Neural cell (in vitro differentiated cells): ENCODE data around the gene GAGE12F. TPM values are rescaled to one million over a fixed set of nuclear protein-coding genes. Genes with fewer than 3 reads are reported as not detected.
"Not testable (repeated sequence)": the region's sequence is repeated elsewhere in the genome, so short reads cannot be mapped to it uniquely, and the experiment has no call there.

Experiments used
- H2AFZ ChIP-seq: fragments of 200-600, 300-800 bp; sonication (generic), shearing (Covaris generic); 2 replicates; pipeline ENCODE4 v1.6.0; 2014; ENCODE audit warnings: low read depth, mild to moderate bottlenecking, antibody characterized with exemption, low read length, moderate library complexity
- H3F3A ChIP-seq: fragments of 200-600 bp; shearing (Covaris generic); 2 replicates; pipeline ENCODE4 v1.6.1; 2016; ENCODE audit warnings: mild to moderate bottlenecking, moderate library complexity, mixed read lengths, antibody characterized with exemption, low read length; ENCODE audit not compliant: insufficient read depth, poor library complexity, severe bottlenecking
- H3K27ac ChIP-seq: fragments of 200-600, 300-800 bp; sonication (generic), shearing (Covaris generic); 2 replicates; pipeline ENCODE4 v1.5.1; 2014; ENCODE audit warnings: mild to moderate bottlenecking, low read length, moderate library complexity
- H3K27me3 ChIP-seq: fragments of 300-800, 200-600 bp; sonication (generic), shearing (Covaris generic); 2 replicates; pipeline ENCODE4 v1.6.0; 2014; ENCODE audit warnings: mild to moderate bottlenecking, low read depth, low read length, moderate library complexity; ENCODE audit not compliant: insufficient read depth
- H3K36me3 ChIP-seq: fragments of 300-800, 200-600 bp; sonication (generic), shearing (Covaris generic); 2 replicates; pipeline ENCODE4 v1.5.1; 2014; ENCODE audit warnings: mild to moderate bottlenecking, antibody characterized with exemption, low read length, moderate library complexity; ENCODE audit not compliant: insufficient read depth
- H3K4me2 ChIP-seq: fragments of 300-800, 200-600 bp; sonication (generic), shearing (Covaris generic); 2 replicates; pipeline ENCODE4 v1.6.0; 2014; ENCODE audit warnings: mild to moderate bottlenecking, low read length
- H3K4me3 ChIP-seq: fragments of 300-800, 200-600 bp; sonication (generic), shearing (Covaris generic); 2 replicates; pipeline ENCODE4 v1.5.1; 2014; ENCODE audit warnings: mild to moderate bottlenecking, low read length, moderate library complexity
- H3K79me2 ChIP-seq: fragments of 200-600 bp; shearing (Covaris generic); replicated peaks from 2 replicates; pipeline ENCODE4 v1.6.0; 2014; ENCODE audit warnings: mild to moderate bottlenecking, low read length, moderate library complexity; ENCODE audit not compliant: insufficient read depth
- H3K9ac ChIP-seq: fragments of 300-800, 200-600 bp; sonication (generic), shearing (Covaris generic); 2 replicates; pipeline ENCODE4 v1.6.1; 2016; ENCODE audit warnings: mild to moderate bottlenecking, low read length, mixed read lengths
- H3K9me2 ChIP-seq: fragments of 200-600 bp; shearing (Covaris generic); 2 replicates; pipeline ENCODE4 v1.6.1; 2016; ENCODE audit warnings: mild to moderate bottlenecking, low read length, mixed read lengths; ENCODE audit not compliant: insufficient read depth
- H3K9me3 ChIP-seq: fragments of 200-600, 300-800 bp; sonication (generic), shearing (Covaris generic); 2 replicates; pipeline ENCODE4 v1.6.1; 2016; ENCODE audit warnings: mild to moderate bottlenecking, mixed run types, low read length, moderate library complexity, mixed read lengths
- H4K20me1 ChIP-seq: fragments of 200-600 bp; shearing (Covaris generic); 2 replicates; pipeline ENCODE4 v1.6.1; 2016; ENCODE audit warnings: mild to moderate bottlenecking, mixed run types; ENCODE audit not compliant: insufficient read depth
- MXI1 ChIP-seq: fragments of 450-650 bp; conservative IDR thresholded peaks from 2 replicates; pipeline ENCODE4 v1.6.1; 2014; ENCODE audit warnings: antibody characterized with exemption, mild to moderate bottlenecking; ENCODE audit not compliant: poor library complexity, severe bottlenecking
- POLR2AphosphoS5 ChIP-seq: IDR thresholded peaks from 2 replicates; pipeline ENCODE4 v1.6.1; 2012
- RAD21 ChIP-seq: fragments of 450-650 bp; conservative IDR thresholded peaks from 2 replicates; pipeline ENCODE4 v1.6.1; 2014; ENCODE audit warnings: antibody characterized with exemption, mild to moderate bottlenecking, moderate library complexity
- TAF1 ChIP-seq: IDR thresholded peaks from 2 replicates; pipeline ENCODE4 v1.6.1; 2012; ENCODE audit warnings: low read depth
- polyA plus RNA-seq: library from polyadenylated mRNA; depleted of rRNA; stranded (reverse); fragments of >200 nt; gene quantifications from 2 replicates; pipeline ENCODE4 v1.2.3, GENCODE V29; 2014
- TF ChIP-seq, protein P1 (sequence below): IDR thresholded peaks from 2 replicates; pipeline ENCODE4 v1.6.1; 2012; ENCODE audit warnings: borderline replicate concordance

Gene GAGE12F
- polyA plus RNA-seq, 1 donor from 2014 or later, result not detected

DNA sequence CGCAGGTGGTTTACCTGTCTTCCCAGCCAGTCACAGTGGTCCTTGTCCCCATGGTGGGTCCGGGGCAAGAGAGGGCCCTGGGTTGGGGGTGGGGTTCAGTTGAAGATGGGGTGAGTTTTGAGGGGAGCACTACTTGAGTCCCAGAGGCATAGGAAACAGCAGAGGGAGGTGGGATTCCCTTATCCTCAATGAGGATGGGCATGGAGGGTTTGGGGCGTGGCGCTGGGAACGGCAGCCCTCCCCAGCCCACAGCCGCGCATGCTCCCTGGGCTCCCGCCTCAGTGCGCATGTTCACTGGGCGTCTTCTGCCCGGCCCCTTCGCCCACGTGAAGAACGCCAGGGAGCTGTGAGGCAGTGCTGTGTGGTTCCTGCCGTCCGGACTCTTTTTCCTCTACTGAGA is 28.6 kb downstream of the GAGE12F start, which contains the start of gene GAGE2A:
GAGE2A (plus strand) TSS at position 301 of the 400 bp plus-strand sequence. CDS start 1,155 bp downstream, outside the sequence.
- not testable (repeated sequence) for H3F3A ChIP-seq, H3K9me3 ChIP-seq, H2AFZ ChIP-seq, H3K27me3 ChIP-seq, H3K9ac ChIP-seq, H3K4me3 ChIP-seq, H3K9me2 ChIP-seq, H3K79me2 ChIP-seq, H3K36me3 ChIP-seq, H4K20me1 ChIP-seq, H3K4me2 ChIP-seq, H3K27ac ChIP-seq

DNA sequence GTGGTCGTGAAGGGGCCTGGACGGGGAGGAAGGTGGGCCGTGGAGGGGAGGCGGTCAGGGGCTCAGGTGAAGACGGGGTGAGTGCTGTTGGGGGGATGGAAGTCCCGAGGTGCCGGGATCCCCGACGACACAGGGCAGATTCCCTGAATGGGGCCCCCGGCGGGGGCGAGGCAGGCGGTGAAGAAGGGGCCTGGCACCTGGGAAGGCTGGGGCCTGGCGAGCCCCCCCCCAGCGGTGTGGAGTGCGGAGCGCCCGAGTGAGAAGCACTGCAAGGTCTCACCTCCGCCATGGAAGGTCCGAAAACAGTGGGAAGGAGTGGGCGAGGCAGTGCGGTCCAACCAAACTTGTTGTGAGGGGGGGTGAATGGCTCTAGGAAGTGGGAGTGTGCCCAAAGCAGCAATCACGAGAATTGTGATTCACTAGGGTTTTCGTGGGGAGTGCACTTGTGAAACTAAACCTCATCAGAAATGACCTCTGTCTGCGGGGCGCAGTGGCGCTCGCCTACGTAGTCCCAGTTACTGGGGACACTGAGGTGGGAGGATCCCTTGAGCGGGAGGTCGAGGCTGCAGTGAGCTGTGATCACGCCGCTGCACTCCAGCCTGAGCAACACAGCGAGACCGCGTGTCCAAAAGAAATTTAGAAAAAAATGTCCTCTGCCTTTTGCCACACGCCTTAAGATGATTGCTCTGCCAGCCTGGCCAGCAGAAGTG is 29.3 kb downstream of the GAGE12F start:
- not testable (repeated sequence) for H3K9ac ChIP-seq, H3K4me3 ChIP-seq, H3K27ac ChIP-seq, H3K27me3 ChIP-seq, H3K9me2 ChIP-seq, H2AFZ ChIP-seq, H3K79me2 ChIP-seq, H3K4me2 ChIP-seq, H3F3A ChIP-seq, H3K9me3 ChIP-seq, H3K36me3 ChIP-seq, H4K20me1 ChIP-seq

DNA sequence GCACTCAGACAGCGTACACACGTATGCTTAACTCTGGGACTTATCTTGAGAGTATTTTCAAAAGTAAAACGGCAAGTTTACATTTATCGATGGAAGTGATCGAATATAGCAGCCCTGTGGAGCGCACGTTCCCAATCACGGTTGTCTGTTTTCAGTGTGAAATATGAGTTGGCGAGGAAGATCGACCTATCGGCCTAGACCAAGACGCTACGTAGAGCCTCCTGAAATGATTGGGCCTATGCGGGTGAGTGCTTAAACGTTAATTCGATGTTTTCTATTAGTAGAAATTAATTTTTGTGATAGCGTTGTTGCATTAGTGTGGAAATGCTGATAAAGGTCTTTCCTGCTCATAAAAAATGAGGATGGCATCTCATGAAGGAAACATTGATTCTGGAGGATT is 29.8 kb downstream of the GAGE12F start:
- H3F3A ChIP-seq, H3K4me2 ChIP-seq, H2AFZ ChIP-seq, H4K20me1 ChIP-seq, H3K27me3 ChIP-seq, H3K9me3 ChIP-seq, H3K4me3 ChIP-seq, H3K79me2 ChIP-seq, H3K9me2 ChIP-seq, H3K36me3 ChIP-seq, H3K27ac ChIP-seq, H3K9ac ChIP-seq: not testable (repeated sequence)

DNA sequence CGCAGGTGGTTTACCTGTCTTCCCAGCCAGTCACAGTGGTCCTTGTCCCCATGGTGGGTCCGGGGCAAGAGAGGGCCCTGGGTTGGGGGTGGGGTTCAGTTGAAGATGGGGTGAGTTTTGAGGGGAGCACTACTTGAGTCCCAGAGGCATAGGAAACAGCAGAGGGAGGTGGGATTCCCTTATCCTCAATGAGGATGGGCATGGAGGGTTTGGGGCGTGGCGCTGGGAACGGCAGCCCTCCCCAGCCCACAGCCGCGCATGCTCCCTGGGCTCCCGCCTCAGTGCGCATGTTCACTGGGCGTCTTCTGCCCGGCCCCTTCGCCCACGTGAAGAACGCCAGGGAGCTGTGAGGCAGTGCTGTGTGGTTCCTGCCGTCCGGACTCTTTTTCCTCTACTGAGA is 38.1 kb downstream of the GAGE12F start, which contains the start of gene GAGE1:
GAGE1 (plus strand) TSS at position 301 of the 400 bp plus-strand sequence. CDS start 1,155 bp downstream, outside the sequence.
- H3K9me2 ChIP-seq, H3K36me3 ChIP-seq, H3K27ac ChIP-seq, H3F3A ChIP-seq, H2AFZ ChIP-seq, H3K27me3 ChIP-seq, H4K20me1 ChIP-seq, H3K79me2 ChIP-seq, H3K4me2 ChIP-seq, H3K4me3 ChIP-seq, H3K9ac ChIP-seq, H3K9me3 ChIP-seq: not testable (repeated sequence)

DNA sequence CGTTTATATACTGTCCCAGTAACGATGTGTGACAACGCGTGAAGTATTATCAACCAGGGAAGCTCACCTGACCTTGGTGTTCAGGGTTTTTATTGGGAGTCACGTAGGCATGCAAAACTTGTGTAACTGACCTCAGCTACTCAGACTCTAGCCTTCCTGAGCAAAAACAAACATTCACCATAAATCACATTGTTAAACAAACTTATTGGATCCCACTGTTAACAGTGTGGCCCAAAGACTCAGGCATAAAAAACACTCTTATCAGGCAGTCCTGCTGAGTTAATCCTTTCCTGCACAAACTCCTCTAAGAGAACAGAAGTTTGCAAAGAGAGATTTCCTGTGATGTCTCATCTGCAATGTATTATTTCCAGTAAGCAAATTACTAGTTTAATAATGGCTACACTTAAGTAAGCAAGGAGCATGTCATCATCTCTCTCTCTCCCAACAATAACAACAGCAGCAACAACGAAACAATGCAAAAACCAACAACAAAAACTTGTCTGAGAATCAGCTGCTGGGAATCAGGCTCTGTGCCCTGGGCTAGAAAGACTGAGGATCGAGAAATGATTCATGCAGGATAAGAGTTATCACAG is 50.2 kb downstream of the GAGE12F start:
- no peaks in the 10 kb centered on the region for H3K36me3 ChIP-seq
- H3K4me2 ChIP-seq, result no peak overlapping the region
- H3K9ac ChIP-seq, result no peak overlapping the region
- no peak overlapping the region for H3K4me3 ChIP-seq
- H3F3A ChIP-seq, result no peaks in the 10 kb centered on the region
- no peaks in the 10 kb centered on the region for H3K9me3 ChIP-seq
- no peak overlapping the region for H3K27ac ChIP-seq
- TF ChIP-seq TAF1 (no peak), POLR2AphosphoS5 (no peak), RAD21 (no peak), MXI1 (no peak)
- TF ChIP-seq, protein P1, sequence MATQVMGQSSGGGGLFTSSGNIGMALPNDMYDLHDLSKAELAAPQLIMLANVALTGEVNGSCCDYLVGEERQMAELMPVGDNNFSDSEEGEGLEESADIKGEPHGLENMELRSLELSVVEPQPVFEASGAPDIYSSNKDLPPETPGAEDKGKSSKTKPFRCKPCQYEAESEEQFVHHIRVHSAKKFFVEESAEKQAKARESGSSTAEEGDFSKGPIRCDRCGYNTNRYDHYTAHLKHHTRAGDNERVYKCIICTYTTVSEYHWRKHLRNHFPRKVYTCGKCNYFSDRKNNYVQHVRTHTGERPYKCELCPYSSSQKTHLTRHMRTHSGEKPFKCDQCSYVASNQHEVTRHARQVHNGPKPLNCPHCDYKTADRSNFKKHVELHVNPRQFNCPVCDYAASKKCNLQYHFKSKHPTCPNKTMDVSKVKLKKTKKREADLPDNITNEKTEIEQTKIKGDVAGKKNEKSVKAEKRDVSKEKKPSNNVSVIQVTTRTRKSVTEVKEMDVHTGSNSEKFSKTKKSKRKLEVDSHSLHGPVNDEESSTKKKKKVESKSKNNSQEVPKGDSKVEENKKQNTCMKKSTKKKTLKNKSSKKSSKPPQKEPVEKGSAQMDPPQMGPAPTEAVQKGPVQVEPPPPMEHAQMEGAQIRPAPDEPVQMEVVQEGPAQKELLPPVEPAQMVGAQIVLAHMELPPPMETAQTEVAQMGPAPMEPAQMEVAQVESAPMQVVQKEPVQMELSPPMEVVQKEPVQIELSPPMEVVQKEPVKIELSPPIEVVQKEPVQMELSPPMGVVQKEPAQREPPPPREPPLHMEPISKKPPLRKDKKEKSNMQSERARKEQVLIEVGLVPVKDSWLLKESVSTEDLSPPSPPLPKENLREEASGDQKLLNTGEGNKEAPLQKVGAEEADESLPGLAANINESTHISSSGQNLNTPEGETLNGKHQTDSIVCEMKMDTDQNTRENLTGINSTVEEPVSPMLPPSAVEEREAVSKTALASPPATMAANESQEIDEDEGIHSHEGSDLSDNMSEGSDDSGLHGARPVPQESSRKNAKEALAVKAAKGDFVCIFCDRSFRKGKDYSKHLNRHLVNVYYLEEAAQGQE, result no peak
- no peaks in the 10 kb centered on the region for H4K20me1 ChIP-seq
- H3K27me3 ChIP-seq, result no peaks in the 10 kb centered on the region
- H2AFZ ChIP-seq, result no peak overlapping the region
- no peaks in the 10 kb centered on the region for H3K9me2 ChIP-seq
- H3K79me2 ChIP-seq, result no peaks in the 10 kb centered on the region
